HG03558 (cell line): Measurements from ENCODE around the gene SERPINF2.
"Not testable (repeated sequence)": the region's sequence is repeated elsewhere in the genome, so short reads cannot be mapped to it uniquely, and the experiment has no call there.

ENCODE experiments used
- ATAC-seq: cut with Tn5 transposase; IDR thresholded peaks from one replicate; pipeline ENCODE4 v1.9.1; 2021; ENCODE audit warnings: moderate number of reproducible peaks; ENCODE audit not compliant: unreplicated experiment; ENCODE audit errors: extremely low read depth

Gene SERPINF2

DNA sequence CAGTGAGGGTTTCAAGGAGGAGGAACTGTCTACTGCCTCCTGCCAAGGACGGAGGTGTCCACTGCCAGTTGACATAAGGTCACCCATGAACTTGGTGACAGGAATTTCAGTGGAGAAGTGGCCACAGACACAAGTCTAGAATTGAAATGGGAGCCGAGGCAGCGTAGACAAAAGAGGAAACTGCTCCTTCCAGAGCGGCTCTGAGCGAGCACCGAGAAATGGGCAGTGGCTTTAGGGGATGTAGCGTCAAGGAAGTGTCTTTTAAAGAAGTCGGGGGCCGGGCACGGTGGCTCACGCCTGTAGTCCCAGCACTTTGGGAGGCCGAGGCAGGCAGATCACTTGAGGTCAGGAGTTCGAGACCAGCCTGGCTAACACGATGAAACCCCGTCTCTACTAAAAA lies 16.1 kb downstream of the SERPINF2 start:
- ATAC-seq, result no peak

DNA sequence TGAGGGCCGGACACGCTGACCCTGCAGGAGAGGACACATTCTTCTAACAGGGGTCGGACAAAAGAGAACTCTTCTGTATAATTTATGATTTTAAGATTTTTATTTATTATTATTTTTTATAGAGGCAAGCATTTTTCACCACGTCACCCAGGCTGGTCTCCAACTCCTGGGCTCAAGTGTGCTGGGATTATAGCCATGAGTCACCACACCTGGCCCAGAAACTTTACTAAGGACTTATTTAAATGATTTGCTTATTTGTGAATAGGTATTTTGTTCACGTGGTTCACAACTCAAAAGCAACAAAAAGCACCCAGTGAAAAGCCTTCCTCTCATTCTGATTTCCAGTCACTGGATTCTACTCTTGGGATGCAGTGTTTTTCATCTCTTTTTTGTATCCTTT lies 16.9 kb downstream of the SERPINF2 start:
- ATAC-seq, result no peak

DNA sequence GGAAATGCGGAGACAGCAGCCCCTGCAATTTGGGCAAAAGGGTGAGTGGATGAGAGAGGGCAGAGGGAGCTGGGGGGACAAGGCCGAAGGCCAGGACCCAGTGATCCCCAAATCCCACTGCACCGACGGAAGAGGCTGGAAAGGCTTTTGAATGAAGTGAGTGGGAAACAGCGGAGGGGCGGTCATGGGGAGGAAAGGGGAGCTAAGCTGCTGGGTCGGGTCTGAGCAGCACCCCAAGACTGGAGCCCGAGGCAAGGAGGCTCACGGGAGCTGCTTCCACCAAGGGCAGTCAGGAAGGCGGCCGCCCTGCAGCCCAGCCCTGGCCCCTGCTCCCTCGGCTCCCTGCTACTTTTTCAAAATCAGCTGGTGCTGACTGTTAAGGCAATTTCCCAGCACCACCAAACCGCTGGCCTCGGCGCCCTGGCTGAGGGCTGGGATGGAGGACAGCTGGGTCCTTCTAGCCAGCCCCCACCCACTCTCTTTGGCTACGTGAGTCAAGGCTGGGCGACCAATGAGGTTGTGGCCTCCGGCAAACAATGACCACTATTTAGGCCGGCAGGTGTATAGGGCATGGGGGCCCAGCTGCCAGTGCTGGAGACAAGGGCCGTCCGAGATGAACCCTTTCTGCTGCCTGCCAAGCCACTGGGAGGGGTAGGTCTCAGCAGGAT lies 19.7 kb downstream of the SERPINF2 start:
- ATAC-seq, result no peak

DNA sequence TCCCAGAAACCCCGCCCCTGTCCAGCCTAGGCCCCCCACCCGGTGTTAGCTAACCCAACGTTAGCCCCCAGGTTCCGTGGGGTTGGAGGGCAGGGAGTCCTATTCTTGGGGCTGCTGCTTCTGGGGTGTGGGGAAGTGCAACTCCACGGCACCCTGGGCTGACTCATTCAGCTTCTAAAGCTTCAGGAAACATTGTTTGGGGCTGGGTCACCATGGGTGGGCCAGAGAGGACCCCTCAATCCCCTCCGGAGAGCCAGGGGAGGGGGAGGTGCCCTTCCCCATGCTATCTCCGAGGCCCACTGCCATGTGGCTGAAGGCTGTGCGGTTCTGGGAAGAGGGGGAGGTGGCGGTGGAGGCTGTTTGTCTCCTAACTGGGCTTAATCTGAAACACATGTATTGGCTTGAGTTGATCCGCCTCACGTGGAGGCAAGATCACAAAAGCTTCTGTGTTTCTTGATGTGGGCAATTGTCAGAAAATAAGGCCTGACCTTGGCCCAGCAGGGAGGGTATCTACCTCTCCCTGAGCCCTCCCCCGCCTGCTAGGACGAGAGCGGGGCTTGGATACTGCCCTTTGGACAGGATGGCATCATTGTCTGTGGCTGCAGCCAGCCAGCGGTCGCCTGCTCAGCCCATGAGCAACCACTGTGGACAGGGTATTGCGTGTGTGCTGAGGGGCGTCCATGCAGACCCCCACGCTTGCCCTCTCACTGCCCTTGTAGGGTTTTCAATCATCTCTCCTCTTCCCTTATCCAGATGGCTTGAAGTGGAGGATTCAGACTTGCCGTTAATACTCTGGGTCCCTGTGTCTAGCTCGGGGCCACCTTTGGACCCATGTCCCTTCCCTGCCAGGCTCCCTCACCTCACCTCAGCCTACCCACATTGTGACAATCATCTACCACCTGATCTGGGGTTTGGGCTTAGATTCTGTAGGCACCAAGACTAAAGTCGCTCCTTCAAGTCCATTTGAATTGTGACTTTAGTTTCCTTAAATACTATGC lies 20.5 kb downstream of the SERPINF2 start:
- no peak for ATAC-seq

DNA sequence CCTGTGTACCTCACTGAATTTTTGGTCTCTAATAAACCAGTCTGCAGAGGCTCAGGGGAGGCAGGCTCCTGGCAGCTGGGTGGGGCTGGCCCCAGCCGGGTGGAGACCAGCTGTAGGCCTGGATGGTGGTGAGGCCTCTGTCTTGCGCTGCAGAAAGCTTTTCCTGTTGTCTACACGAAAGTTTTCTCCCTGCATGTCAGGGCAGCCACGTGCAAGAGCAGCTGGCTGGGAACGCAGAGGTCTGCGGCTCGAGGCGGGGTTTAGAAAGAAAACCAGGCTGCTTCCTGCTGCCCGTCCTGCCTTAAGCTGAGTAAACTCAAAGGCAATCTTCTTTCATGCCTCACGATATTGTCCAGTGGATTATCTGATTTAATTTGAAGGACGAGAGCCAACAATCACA lies 21.6 kb downstream of the SERPINF2 start:
- no peak for ATAC-seq

DNA sequence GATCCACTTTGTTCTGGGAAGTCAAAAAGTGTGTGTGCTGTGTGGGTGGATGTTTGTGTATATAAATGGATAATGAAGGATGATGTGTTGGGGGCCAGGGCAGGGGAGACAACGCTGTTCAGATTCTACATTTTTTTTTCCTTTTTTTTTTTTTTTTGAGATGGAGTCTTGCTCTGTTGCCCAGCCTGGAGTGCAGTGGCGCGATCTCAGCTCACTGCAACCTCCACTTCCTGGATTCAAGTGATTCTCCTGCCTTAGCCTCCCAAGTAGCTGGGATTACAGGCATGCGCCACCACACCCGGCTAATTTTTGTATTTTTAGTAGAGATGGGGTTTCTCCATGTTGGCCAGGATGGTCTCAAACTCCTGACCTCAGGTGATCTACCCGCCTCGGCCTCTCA lies 22.0 kb downstream of the SERPINF2 start:
- ATAC-seq, result not testable (repeated sequence)

DNA sequence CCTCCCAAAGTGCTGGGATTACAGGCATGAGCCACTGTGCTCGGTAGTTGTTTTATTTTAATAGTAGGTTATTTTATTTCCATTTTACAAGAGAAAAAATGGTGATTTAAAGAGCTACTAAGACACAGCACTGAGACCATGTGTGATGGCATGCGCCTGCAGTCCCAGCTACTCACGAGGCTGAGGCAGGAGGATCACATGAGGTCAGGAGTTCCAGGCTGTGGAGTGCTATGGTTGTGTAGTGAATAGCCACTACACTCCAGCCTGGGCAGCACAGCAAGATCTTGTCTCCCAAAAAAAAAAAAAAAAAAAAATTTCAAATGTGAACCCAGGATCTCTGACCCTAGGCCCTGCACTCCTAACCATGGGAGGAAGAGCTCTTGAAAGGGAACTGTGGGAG lies 22.9 kb downstream of the SERPINF2 start:
- ATAC-seq, result no peak

DNA sequence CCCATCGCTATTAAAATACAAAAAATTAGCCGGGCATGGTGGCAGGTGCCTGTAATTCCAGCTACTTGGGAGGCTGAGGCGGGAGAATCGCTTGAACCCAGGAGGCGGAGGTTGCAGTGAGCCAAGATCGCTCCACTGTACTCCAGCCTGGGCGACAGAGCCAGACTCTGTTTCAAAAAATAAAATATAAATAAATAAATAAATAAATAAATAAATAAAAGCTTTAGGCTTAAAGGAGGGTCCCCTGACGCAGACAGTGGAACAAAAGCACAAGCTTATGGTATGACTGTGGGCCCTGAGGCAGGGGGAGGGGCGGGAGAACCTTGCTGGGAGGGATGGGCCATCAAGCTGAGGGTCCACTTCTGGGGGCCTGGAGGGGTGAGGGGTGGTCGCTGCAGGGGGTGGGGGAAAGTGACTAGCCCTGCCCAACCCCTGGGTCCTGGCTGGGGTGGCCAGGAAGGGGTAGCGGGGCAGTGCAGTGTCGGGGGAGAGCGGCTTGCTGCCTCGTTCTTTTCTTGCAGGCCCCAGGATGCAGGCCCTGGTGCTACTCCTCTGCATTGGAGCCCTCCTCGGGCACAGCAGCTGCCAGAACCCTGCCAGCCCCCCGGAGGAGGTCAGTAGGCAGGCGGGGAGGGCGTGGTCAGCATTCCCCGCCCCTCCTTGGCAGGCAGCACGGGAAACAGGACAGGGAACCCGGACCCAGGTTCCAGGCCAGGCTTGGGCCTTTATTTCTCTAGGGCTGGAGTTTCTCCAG lies 23.9 kb downstream of the SERPINF2 start:
- ATAC-seq, result no peak

DNA sequence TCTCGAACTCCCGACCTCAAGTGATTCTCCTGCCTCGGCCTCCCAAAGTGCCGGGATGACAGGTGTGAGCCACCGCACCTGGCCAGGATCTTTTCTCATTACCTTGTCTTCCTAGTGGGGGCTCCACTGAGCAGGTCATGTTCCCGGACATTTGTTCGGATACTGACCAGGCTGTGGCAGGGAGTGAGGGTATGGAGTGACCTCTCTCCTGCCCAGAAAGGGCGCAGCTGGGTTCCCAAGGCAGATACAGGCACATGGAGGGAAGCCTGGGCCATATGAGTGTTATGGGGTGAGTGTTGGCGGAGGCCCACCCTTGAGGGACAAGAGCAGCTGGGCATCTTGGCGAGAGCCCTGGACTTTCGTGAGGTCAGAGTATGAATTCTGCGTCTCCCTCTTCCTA lies 24.7 kb downstream of the SERPINF2 start:
- ATAC-seq, result no peak

DNA sequence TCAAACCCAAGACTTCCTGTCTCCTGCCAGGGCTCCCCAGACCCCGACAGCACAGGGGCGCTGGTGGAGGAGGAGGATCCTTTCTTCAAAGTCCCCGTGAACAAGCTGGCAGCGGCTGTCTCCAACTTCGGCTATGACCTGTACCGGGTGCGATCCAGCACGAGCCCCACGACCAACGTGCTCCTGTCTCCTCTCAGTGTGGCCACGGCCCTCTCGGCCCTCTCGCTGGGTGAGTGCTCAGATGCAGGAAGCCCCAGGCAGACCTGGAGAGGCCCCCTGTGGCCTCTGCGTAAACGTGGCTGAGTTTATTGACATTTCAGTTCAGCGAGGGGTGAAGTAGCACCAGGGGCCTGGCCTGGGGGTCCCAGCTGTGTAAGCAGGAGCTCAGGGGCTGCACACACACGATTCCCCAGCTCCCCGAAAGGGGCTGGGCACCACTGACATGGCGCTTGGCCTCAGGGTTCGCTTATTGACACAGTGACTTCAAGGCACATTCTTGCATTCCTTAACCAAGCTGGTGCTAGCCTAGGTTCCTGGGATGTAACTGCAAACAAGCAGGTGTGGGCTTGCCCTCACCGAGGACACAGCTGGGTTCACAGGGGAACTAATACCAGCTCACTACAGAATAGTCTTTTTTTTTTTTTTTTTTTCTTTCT lies 27.3 kb downstream of the SERPINF2 start:
- no peak for ATAC-seq

DNA sequence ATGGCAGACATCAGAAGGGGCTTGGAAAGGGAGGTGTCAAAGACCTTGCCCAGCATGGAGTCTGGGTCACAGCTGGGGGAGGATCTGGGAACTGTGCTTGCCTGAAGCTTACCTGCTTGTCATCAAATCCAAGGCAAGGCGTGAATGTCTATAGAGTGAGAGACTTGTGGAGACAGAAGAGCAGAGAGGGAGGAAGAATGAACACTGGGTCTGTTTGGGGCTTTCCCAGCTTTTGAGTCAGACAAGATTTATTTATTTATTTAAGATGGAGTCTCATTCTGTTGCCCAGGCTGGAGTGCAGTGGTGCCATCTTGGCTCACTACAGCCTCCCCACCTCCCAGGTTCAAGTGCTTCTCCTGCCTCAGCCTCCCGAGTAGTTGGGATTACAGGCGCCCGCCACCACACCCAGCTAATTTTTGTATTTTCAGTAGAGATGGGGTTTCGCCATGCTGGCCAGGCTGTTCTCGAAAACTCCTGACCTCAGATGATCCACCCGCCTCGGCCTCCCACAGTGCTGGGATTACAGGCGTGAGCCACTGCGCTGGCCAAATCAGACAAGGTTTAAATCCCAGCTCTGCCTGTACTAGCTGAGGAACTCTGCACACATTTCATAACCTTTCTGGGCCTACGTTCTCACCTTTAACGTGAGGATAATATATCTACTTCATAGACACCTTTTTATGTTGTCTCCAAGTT lies 30.5 kb downstream of the SERPINF2 start:
- ATAC-seq, result not testable (repeated sequence)

DNA sequence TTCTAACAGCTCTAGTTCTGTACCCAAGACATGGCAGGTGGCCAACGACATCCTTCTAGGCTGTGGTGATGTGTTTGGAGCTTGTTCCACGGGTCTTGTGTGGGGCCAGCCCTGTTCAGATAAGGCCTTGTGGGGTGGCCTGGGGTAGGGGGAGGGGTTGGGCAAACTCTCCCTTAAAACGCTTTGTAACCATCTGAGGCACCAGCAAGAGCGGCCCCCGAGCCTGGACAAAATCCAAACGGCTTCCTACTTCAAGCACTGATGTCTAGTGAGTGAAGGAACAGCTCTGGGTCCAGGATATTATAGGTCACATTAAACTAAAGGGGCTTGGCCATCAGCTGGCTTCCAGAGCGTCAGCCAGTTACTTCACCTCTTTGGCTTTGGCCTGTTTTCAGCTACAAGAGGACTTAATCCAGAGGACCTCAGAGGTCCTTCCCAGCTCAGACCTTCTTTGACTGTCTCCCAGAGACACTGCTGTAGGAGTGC lies 31.1 kb downstream of the SERPINF2 start:
- ATAC-seq, result no peak

DNA sequence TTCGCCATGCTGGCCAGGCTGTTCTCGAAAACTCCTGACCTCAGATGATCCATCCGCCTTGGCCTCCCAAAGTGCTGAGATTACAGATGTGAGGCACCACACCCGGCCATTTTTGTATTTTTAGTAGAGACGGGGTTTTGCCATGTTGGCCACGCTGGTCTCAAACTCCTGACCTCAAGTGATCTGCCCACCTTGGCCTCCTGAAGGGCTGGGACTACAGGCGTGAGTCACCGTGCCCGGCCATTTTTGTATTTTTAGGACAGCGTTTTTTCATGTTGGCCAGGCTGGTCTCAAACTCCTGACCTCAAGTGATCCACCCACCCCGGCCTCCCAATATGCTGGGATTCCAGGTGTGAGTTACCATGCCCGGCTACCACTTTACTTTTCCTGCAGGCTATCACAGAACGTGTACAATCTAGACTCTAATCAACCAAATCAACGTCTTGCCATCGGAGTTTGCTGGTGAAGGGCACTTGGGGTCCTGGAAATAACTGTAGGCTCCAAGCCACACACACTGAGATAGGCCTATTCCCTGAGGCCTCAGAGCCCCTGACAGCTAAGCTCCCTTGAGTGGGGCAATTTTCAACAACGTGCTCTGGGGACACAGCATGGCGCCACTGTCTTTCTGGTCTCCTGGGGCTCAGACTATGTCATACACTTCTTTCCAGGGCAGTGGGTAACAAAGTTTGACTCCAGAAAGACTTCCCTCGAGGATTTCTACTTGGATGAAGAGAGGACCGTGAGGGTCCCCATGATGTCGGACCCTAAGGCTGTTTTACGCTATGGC lies 31.9 kb downstream of the SERPINF2 start:
- no peak for ATAC-seq

DNA sequence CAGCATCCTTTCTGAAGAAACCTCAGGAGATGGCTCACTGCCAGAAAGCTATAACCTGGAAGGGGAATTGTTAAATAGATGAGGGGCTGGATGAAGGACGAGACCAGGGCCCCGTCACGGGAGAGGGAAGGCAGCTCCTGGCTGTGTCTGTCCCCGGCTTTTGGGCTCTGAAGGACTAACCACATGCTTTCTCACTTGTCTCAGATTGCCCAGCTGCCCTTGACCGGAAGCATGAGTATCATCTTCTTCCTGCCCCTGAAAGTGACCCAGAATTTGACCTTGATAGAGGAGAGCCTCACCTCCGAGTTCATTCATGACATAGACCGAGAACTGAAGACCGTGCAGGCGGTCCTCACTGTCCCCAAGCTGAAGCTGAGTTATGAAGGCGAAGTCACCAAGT lies 33.7 kb downstream of the SERPINF2 start:
- no peak for ATAC-seq

DNA sequence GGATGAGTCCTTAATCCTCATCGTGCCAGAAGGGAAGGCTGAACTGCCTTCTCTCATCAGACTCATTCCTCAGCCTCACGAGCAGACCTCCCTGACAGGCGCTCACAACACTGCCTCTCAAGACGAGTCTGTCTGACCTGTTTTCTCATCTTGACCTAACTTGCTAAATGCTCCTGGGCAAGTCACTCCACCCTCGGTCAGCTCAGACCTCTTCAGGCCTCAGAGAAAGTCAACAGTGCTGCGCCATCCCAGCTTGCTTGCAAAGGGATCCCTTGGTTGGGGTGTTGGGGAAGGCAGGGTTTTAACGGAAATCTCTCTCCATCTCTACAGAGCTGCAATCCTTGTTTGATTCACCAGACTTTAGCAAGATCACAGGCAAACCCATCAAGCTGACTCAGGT lies 34.2 kb downstream of the SERPINF2 start:
- no peak for ATAC-seq

DNA sequence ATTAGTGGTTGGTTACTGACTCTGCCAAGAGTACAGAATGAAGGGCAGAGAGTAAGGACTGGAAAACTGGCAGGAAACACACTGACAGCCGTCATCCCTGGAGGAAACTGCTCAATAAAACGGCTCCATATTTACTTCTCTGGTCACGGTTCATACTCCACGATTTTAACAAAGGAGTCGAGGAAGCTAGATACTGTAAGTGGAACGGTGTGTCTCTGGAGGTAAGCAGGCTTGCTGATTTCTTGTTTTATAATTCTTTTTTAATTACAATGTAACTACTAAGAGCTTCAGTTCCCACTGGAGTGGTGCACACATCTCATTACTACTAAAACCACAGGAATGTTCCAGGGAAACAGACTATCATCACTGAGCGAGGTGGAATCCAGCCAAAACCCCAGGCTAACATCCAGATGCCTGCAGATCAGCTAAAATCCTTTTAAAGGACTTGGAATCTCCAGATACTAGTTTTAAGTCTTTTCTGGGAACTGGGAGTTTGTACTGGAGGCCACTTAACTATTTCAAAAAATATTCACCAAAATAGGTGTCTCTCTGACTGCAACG lies 37.0 kb downstream of the SERPINF2 start:
- no peak for ATAC-seq

DNA sequence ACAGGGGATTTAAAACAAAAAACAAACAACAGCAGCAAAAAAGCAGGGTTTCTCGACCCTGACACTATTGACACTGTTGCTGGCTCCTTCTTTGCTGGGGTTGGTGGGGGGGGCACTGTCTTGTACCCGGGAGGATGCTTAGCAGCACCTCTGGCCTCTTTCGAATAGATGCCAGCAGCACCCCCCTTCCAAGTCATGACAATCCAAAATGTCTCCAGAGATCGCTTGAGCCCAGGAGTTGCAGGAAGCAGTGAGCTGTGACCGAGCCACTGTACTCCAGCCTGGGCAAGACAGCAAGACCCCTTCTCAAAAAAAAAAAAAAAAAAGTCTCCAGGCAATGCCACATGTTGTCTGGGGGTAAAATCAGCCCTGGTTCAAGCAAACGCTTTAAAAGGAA lies 39.5 kb downstream of the SERPINF2 start:
- no peak for ATAC-seq

DNA sequence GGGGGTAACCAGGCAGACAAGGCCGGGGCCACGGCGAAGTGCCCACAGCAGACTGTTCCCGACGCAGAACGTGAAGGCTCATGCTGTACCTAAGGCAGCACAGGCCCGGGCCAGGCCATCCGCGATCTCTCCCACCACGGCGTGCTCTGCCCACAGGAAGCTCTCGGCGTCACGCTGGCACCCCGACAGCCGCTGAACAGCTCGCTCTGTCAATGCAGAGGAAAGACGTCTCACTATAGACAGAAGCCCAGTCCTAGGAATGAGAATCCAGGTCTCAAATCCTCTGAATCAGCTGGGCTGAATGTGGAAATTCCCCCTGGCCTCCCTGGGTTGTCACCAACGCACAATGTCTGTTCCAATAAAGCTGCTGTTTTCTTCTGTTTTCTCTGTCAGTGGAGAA lies 40.6 kb downstream of the SERPINF2 start:
- ATAC-seq, result no peak
